GM18505 (cell line): ENCODE measurements around the gene MIEF1.

ENCODE experiments used
- ATAC-seq: cut with Tn5 transposase; IDR thresholded peaks from one replicate; pipeline ENCODE4 v1.9.1; 2021; ENCODE audit not compliant: unreplicated experiment
- POLR2A ChIP-seq: IDR thresholded peaks from 4 replicates; pipeline ENCODE4 v1.6.1; 2011; ENCODE audit warnings: borderline replicate concordance; ENCODE audit not compliant: insufficient read depth, insufficient read length; ENCODE audit errors: extremely low read depth

Gene MIEF1

GRCh38 chr22:39476664-39477063 lies 25.4 kb upstream of the MIEF1 start:
- TF ChIP-seq POLR2A: no peak
- ATAC-seq: no peak

- no peak for TF ChIP-seq POLR2A
- no peak for ATAC-seq
Measured at GRCh38 chr22:39477542-39477941, 24.5 kb upstream of the MIEF1 start.

- no peak for TF ChIP-seq POLR2A
- no peak for ATAC-seq
Measured at GRCh38 chr22:39478441-39478850, 23.6 kb upstream of the MIEF1 start.

- ATAC-seq: no peak
- TF ChIP-seq POLR2A: no peak
Measured at GRCh38 chr22:39479254-39479653, 22.8 kb upstream of the MIEF1 start.

- ATAC-seq: no peak
- no peak for TF ChIP-seq POLR2A
Measured at GRCh38 chr22:39480557-39480956, 21.5 kb upstream of the MIEF1 start.

GRCh38 chr22:39481054-39481453 lies 21.0 kb upstream of the MIEF1 start:
- no peak for TF ChIP-seq POLR2A
- no peak for ATAC-seq

- ATAC-seq: no peak
Measured at GRCh38 chr22:39481595-39481994, 20.5 kb upstream of the MIEF1 start.

GRCh38 chr22:39482768-39483167 lies 19.3 kb upstream of the MIEF1 start:
- ATAC-seq: no peak
- no peak for TF ChIP-seq POLR2A

More at GRCh38 chr22:39481595-39481994, 20.5 kb upstream of the MIEF1 start:
- TF ChIP-seq POLR2A: no peak

GRCh38 chr22:39486951-39487825 lies 14.9 kb upstream of the MIEF1 start:
- ATAC-seq: no peak
- TF ChIP-seq POLR2A: no peak

GRCh38 chr22:39487826-39488520 lies 14.1 kb upstream of the MIEF1 start:
- no peak for TF ChIP-seq POLR2A
- no peak for ATAC-seq

- TF ChIP-seq POLR2A: no peak
Measured at GRCh38 chr22:39488563-39489083, 13.5 kb upstream of the MIEF1 start.

GRCh38 chr22:39489094-39490068 lies 12.7 kb upstream of the MIEF1 start:
- ATAC-seq: no peak
- TF ChIP-seq POLR2A: no peak

More at GRCh38 chr22:39488563-39489083, 13.5 kb upstream of the MIEF1 start:
- ATAC-seq: no peak
